DLD1 (cell line): ENCODE data around the gene CBR1.
"Not testable (repeated sequence)": the region's sequence is repeated elsewhere in the genome, so short reads cannot be mapped to it uniquely, and the experiment has no call there.

Experiments used
- in situ Hi-C: cut with HindIII; loops from 2 replicates; pipeline ENCODE4 v1.10.0; 2017; ENCODE audit warnings: low sequenced_read_pairs

CBR1 gene

GRCh38 chr21:36047139-36047538 lies 22.7 kb upstream of the CBR1 start:
- in situ Hi-C loops, result no loop called here

GRCh38 chr21:36048357-36048756 lies 21.5 kb upstream of the CBR1 start:
- in situ Hi-C loops, result no loop called here

GRCh38 chr21:36052860-36053714 lies 16.7 kb upstream of the CBR1 start:
- in situ Hi-C loops, result no loop called here

GRCh38 chr21:36053715-36054062 lies 16.1 kb upstream of the CBR1 start:
- in situ Hi-C loops, result no loop called here

- in situ Hi-C loops, result no loop called here
Observed at GRCh38 chr21:36055551-36055950, 14.3 kb upstream of the CBR1 start.

GRCh38 chr21:36059823-36060158 lies 10.0 kb upstream of the CBR1 start:
- in situ Hi-C loops, result no loop called here

- in situ Hi-C loops, result no loop called here
Observed at GRCh38 chr21:36060159-36060921, 9.5 kb upstream of the CBR1 start, which contains the start of gene SETD4. SETD4 (minus strand) TSS chr21:36060526; CDS start chr21:36058888, 1,638 bp downstream.

GRCh38 chr21:36061445-36061844 lies 8.4 kb upstream of the CBR1 start:
- in situ Hi-C loops, result no loop called here

- in situ Hi-C loops, result no loop called here
Observed at GRCh38 chr21:36063375-36064084, 6.3 kb upstream of the CBR1 start.

- in situ Hi-C loops, result no loop called here
Observed at GRCh38 chr21:36064085-36064460, 5.8 kb upstream of the CBR1 start.

GRCh38 chr21:36065497-36066036 lies 4.3 kb upstream of the CBR1 start:
- in situ Hi-C loops, result no loop called here

GRCh38 chr21:36068748-36069398 lies 951 bp upstream of the CBR1 start:
- in situ Hi-C loops, result no loop called here

- in situ Hi-C loops, result no loop called here
Observed at GRCh38 chr21:36070999-36071398, 1.2 kb downstream of the CBR1 start.

GRCh38 chr21:36072453-36073162 lies 2.8 kb downstream of the CBR1 start:
- in situ Hi-C loops, result no loop called here

GRCh38 chr21:36073181-36073580 lies 3.4 kb downstream of the CBR1 start:
- in situ Hi-C loops, result no loop called here

GRCh38 chr21:36073911-36074310 lies 4.1 kb downstream of the CBR1 start:
- in situ Hi-C loops, result not testable (repeated sequence)

- in situ Hi-C loops, result no loop called here
Observed at GRCh38 chr21:36075171-36075570, 5.3 kb downstream of the CBR1 start.

- in situ Hi-C loops, result no loop called here
Observed at GRCh38 chr21:36075953-36076352, 6.1 kb downstream of the CBR1 start.

- in situ Hi-C loops, result no loop called here
Observed at GRCh38 chr21:36076878-36077655, 7.2 kb downstream of the CBR1 start.
